T-helper 17 cell (primary cell): ENCODE measurements around the gene CPNE9. TPM values are rescaled to one million over a fixed set of nuclear protein-coding genes. Genes with fewer than 3 reads are reported as not detected.

ENCODE experiments used
- ATAC-seq: fragments of 150-1000 bp; cut with Tn5 transposase; 2 replicates; pipeline ENCODE4 v1.10.0; 2021; ENCODE audit warnings: mild to moderate bottlenecking, moderate library complexity
- DNase-seq, 3 donors: peaks; one replicate each; pipeline versions ENCODE4 v3.0.0 to v3.0.0-alpha.2; 2020 to 2021
- H3K9me3 ChIP-seq: one replicate; pipeline ENCODE4 v1.7.0; 2013; ENCODE audit warnings: low read length, mild to moderate bottlenecking; ENCODE audit not compliant: control insufficient read depth, poor library complexity, severe bottlenecking
- H3K27ac Mint-ChIP-seq: one replicate; pipeline ENCODE4 v1.8.0; 2022; ENCODE audit warnings: mild to moderate bottlenecking, moderate library complexity, mixed read lengths
- H3K27me3 Mint-ChIP-seq: one replicate; pipeline ENCODE4 v1.8.0; 2022; ENCODE audit warnings: mixed read lengths
- H3K36me3 Mint-ChIP-seq: one replicate; pipeline ENCODE4 v1.8.0; 2022; ENCODE audit warnings: low read depth, mixed read lengths
- H3K4me1 Mint-ChIP-seq: one replicate; pipeline ENCODE4 v1.8.0; 2022; ENCODE audit warnings: mild to moderate bottlenecking, mixed read lengths
- H3K4me3 Mint-ChIP-seq: one replicate; pipeline ENCODE4 v1.8.0; 2022; ENCODE audit warnings: mild to moderate bottlenecking, moderate library complexity, mixed read lengths
- total RNA-seq, 4 donors: library from RNA in 2 of 4; stranded (reverse) in 2 of 4; gene quantifications; one replicate each; pipeline ENCODE4 v1.2.3 and lab custom pipeline; 2022 to 2026

The CPNE9 gene
- total RNA-seq, 2 donors from 2014 or later = not detected

DNA sequence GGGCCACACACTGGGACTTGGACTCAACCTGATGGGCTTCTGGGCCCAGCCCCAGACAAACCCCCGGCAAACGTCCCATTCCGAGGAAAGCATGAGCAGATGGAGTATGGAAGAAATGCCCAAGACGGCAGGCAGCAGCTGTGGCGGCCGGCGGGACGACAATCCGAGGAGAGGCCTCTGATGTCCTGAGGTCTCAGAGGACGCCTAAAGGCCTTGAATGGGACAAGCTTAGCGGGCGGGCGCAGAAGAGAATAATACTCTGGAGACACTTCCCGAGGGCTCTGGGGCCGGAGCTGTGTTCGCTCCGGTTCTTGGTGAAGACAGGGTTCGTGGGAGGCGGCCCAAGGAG is 45.6 kb downstream of the CPNE9 start:
- ATAC-seq = no peak
- H3K4me1 Mint-ChIP-seq = peaks cover 29% of the 10 kb centered on the region
- H3K36me3 Mint-ChIP-seq = peaks cover 10% of the 10 kb centered on the region

DNA sequence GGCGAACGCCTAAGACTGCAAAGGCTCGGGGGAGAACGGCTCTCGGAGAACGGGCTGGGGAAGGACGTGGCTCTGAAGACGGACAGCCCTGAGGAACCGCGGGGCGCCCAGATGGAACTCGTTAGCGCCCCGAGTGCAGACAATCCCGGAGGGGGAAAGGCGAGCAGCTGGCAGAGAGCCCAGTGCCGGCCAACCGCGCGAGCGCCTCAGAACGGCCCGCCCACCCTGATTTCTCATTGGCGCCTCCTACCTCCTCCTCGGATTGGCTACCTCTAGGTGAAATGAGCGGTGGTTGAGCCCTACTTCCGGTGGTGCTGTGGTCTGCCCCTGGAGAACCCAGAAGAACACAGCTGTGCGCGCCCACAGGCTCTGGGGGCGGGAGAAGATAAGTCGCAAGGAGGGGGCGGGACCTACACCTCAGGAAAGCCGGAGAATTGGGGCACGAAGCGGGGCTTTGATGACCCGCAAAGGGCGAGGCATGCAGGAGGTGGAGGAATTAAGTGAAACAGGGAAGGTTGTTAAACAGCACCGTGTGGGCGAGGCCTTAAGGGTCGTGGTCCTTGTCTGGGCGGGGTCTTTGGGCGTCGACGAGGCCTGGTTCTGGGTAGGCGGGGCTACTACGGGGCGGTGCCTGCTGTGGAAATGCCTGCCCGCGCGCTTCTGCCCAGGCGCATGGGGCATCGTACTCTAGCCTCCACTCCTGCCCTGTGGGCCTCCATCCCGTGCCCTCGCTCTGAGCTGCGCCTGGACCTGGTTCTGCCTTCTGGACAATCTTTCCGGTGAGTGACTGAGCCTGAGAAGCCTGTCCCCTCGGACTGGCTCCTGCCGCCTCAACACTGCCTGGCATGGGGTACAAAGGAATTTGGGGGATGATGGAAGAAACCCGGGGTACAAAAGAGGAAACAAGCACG is 46.3 kb downstream of the CPNE9 start, which contains the start of gene OGG1:
OGG1 (plus strand) TSS at position 308 of the 911 bp plus-strand sequence; CDS start at position 643, 335 bp downstream.
- peaks cover 34% of the 10 kb centered on the region for H3K4me1 Mint-ChIP-seq
- no peaks in the 10 kb centered on the region for H3K27me3 Mint-ChIP-seq
- peak within 1 kb of the TSS; percentile 94 for H3K27ac Mint-ChIP-seq
- peak within 1 kb of the TSS; percentile 98 for H3K4me3 Mint-ChIP-seq
- DNase-seq (peak; percentile 85 to 93 (median 85)), ATAC-seq (peak; percentile 96)
- peaks cover 11% of the 10 kb centered on the region for H3K36me3 Mint-ChIP-seq
- H3K9me3 ChIP-seq = no peaks in the 10 kb centered on the region

More for the DNA sequence above, 45.6 kb downstream of the CPNE9 start:
- no peaks in the 10 kb centered on the region for H3K27me3 Mint-ChIP-seq
- peak overlapping the region; percentile 98 for H3K4me3 Mint-ChIP-seq
- no peak for DNase-seq
- no peaks in the 10 kb centered on the region for H3K9me3 ChIP-seq
- peak overlapping the region; percentile 94 for H3K27ac Mint-ChIP-seq

DNA sequence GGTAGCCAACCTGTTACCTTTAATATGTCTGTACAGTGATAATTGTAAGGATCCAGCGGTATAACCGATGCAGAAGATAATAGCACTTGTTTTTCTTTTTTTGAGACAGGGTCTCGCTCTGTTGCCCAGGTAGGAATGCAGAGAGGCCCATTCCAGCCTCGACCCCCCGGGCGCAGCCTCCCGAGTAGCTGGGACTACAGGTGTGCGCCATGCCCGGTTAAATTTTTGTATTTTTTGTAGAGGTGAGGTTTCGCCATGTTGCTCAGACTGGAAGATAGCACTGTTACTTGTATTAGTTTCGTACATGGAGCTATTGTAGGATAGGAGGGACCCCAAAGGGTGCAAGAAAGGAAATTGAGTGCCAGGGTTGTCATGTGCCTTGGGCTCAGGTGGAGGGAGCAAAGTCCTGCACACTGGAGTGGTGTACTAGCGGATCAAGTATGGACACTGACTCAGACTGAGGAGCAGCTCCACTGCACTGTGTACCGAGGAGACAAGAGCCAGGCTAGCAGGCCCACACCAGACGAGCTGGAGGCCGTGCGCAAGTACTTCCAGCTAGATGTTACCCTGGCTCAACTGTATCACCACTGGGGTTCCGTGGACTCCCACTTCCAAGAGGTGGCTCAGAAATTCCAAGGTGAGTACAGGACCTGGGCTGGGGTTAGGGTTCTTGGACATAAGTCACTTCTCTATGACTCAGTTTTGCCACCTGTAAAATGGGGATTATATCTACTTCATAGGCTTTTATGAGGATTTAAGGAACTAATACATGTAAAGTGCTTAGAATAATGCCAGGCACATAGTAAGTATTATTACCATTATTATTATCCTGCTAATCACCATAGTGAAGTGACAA is 47.2 kb downstream of the CPNE9 start:
- no peak for ATAC-seq
- Mint-ChIP-seq H3K4me3 (peak overlapping the region; percentile 98), H3K4me1 (peaks cover 35% of the 10 kb centered on the region), H3K27me3 (no peaks in the 10 kb centered on the region), H3K36me3 (peaks cover 11% of the 10 kb centered on the region), H3K27ac (peak overlapping the region; percentile 94)
- no peaks in the 10 kb centered on the region for H3K9me3 ChIP-seq
- no peak for DNase-seq

DNA sequence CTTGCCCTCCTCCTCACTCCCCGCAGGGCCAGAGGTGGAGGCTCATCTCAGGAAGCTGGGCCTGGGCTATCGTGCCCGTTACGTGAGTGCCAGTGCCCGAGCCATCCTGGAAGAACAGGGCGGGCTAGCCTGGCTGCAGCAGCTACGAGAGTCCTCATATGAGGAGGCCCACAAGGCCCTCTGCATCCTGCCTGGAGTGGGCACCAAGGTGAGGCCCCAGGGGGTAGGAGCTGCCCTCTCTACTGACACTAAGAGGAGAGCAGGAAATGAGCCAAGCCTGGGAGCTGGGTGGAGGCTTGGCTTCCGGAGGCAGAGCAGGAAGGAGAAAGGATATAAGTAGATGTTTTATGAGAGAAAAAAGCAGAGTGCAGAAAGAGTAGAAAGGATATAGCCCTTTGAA is 51.0 kb downstream of the CPNE9 start:
- Mint-ChIP-seq H3K36me3 (peaks cover 13% of the 10 kb centered on the region), H3K4me3 (peak overlapping the region; percentile 87), H3K27ac (peak overlapping the region; percentile 83), H3K27me3 (no peaks in the 10 kb centered on the region), H3K4me1 (peaks cover 35% of the 10 kb centered on the region)
- H3K9me3 ChIP-seq = no peaks in the 10 kb centered on the region
- DNase-seq = no peak
- no peak for ATAC-seq

DNA sequence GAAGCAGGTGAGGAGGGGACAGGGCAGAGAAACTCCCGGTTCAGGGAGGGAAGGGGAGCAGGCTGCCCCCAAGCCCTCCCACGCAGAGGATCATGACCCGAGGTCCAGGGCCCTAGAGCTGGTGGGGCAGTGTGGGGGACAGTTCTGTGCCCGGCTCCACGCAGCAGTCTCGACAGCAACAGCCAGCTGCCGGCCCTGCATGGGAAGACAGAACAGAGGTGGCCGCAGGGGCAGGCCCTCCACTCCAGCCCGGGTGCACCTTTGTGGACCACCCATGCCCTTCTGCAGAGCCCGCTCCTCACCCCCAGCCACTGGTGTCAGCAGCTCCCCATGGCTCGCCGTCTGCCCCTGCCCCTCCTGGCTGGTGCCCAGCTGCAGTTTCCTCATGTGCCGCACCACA is 53.8 kb downstream of the CPNE9 start:
- no peak for DNase-seq
- H3K27me3 Mint-ChIP-seq = no peaks in the 10 kb centered on the region
- H3K36me3 Mint-ChIP-seq = peaks cover 10% of the 10 kb centered on the region
- H3K9me3 ChIP-seq = no peaks in the 10 kb centered on the region
- ATAC-seq = no peak
- no peak overlapping the region for H3K27ac Mint-ChIP-seq
- peaks cover 23% of the 10 kb centered on the region for H3K4me1 Mint-ChIP-seq
- H3K4me3 Mint-ChIP-seq = no peak overlapping the region

DNA sequence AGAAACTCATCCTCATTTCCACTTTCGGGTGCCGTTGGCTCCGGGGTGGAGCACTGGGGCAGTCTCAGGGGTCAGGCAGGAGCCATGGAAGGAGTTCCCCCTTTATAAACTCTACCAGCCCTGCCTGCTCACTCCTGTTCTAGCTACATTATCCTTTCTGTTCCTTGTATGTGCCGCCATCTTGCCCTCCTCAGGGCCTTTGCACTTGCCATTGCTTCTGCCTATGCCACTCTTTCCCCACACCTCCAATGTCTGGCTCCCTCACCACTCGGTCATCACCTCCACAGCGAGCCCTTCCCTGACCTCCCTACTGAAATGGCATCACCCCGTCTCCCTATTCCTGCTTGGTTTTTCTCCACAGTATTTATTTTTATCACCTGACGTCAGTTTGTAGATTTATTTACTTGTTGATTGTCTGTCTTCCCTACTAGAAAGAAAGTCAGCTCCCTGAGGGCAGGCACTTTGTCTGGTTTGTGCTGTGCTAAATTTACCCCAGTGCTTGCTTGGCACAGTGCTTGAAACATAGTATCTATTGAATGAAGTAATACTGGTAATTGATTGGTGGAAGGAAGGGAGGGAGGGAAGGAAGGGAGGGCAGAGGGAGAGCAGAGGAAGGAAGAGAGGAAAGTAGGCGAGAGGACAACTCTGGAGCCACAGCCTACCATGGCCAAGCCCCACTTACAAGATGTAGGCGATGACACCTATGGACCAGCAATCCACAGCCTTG is 57.3 kb downstream of the CPNE9 start:
- H3K4me3 Mint-ChIP-seq = no peak overlapping the region
- H3K36me3 Mint-ChIP-seq = peaks cover 8% of the 10 kb centered on the region
- H3K4me1 Mint-ChIP-seq = peaks cover 13% of the 10 kb centered on the region
- H3K27me3 Mint-ChIP-seq = no peaks in the 10 kb centered on the region
- peak overlapping the region; percentile 9 for H3K27ac Mint-ChIP-seq
- ATAC-seq (no peak), DNase-seq (no peak)
- H3K9me3 ChIP-seq = no peaks in the 10 kb centered on the region

DNA sequence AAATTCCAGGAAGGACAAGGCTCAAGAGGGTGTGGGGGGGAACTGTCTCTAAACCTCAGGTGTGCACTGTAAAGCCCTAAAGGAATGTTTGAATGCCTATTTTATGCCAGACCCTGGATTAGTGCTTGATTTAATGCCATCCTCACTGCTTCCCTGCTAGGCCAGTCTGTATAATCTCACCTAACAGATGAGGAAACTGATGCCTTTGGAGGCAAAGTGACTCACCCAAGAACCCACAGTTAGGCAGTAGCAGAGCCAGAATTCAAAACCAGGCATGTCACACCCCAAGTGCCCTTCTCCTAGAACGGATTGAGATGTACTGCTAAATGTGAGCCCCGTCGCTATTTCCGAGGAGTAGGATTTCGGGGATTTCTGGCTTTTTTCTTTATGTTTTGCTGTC is 58.3 kb downstream of the CPNE9 start:
- no peak for ATAC-seq
- peaks cover 8% of the 10 kb centered on the region for H3K36me3 Mint-ChIP-seq

DNA sequence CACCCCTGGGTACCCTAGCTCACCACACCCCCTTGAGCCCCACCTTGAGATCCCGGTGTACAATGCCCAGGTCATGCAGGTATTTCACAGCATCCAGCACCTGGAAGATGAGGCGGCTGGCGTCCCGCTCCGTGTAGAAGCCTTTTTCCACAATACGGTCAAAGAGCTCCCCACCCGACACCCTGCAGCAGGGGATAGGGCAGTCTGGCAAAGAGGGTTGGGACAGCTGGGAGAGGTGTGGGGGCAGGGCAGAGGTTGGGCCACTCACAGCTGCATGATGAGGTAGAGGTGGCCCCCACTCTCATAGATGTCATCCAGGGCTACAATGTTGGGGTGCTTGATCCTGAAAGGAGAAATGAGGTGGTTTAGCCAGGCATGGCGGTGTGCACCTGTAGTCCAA is 59.2 kb downstream of the CPNE9 start:
- no peak for DNase-seq
- Mint-ChIP-seq H3K4me3 (no peak overlapping the region), H3K27me3 (no peaks in the 10 kb centered on the region), H3K4me1 (peaks cover 17% of the 10 kb centered on the region), H3K27ac (no peak overlapping the region), H3K36me3 (peaks cover 8% of the 10 kb centered on the region)
- H3K9me3 ChIP-seq = no peaks in the 10 kb centered on the region
- no peak for ATAC-seq

More for the DNA sequence above, 58.3 kb downstream of the CPNE9 start:
- Mint-ChIP-seq H3K4me1 (peaks cover 12% of the 10 kb centered on the region), H3K27ac (no peak overlapping the region), H3K4me3 (no peak overlapping the region), H3K27me3 (no peaks in the 10 kb centered on the region)
- DNase-seq = no peak
- H3K9me3 ChIP-seq = no peaks in the 10 kb centered on the region

DNA sequence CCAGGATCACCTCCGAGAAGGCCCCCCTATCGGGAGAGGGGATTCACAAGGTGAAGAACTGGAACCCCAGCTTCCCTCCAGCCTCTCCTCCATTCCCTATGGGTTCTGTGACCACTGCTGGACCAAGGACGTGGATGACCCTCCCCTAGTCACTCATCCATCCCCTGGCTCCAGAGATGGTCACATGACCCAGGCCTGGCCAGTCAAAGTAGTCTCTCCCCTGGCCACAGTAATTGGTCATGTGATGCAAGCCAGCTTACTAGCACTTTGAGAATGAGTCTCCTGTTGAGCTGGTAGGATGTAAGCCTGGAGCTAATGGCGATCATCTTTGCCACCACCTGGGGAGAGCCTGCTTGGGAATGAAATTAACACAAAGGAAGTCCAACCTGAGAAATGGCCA is 62.2 kb downstream of the CPNE9 start:
- Mint-ChIP-seq H3K4me1 (peaks cover 37% of the 10 kb centered on the region), H3K36me3 (peaks cover 3% of the 10 kb centered on the region), H3K27me3 (no peaks in the 10 kb centered on the region), H3K4me3 (no peak overlapping the region), H3K27ac (no peak overlapping the region)
- H3K9me3 ChIP-seq = no peaks in the 10 kb centered on the region
- no peak for ATAC-seq
- no peak for DNase-seq

DNA sequence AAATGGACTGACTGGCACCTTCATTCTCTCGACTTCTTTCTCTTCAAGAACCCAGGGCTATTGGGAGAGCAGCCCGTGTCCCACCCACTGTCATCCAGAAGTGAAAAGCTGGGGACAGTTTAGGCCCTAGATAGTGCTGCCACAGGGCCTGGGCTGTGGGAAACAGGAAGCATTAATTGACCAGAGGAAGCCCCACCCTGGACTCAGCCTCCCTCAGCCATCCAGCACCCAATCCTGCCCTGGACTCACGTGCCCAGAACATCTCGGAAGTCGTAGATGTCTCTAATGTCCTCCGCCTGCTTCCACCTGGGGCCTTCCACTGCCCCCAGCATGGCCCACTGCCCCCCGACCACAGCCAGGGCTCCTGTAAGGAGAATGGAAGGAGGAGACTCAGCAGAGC is 63.8 kb downstream of the CPNE9 start:
- no peaks in the 10 kb centered on the region for H3K36me3 Mint-ChIP-seq
- peaks cover 34% of the 10 kb centered on the region for H3K4me1 Mint-ChIP-seq
- DNase-seq (no peak), ATAC-seq (no peak)
- no peak overlapping the region for H3K4me3 Mint-ChIP-seq
- H3K9me3 ChIP-seq = no peaks in the 10 kb centered on the region
- no peaks in the 10 kb centered on the region for H3K27me3 Mint-ChIP-seq
- H3K27ac Mint-ChIP-seq = peak overlapping the region; percentile 86

DNA sequence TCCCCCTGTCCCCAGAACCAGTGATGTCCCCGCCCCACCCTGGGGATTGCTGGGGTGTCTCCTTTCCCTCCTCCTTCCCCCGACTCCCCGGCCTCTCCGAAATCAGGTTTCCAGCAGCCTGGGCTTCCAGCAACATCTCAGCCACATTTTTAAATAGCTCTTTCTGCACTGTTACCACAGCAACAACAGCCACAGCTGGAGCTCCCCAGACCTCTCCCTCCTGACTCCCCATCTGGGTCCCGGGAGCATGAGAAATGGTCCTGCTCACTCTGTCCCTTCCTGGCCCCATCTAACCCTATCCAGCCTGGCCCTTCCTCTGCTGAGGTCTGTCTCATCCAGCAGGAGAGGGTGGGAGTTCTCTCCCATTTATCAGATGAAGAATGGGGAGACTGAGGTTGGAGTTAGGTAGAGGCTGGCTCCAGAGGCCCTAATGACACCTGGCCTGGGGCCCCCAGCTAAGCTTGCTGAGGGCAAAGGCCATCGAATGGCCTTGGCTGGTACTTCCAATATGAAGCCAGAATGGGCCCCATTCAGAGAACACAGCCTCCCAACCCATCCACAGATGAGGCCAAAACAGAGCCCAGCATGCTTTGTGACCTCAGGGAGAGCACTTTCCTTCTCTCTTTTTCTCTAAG is 64.6 kb downstream of the CPNE9 start:
- DNase-seq = no peak
- H3K4me1 Mint-ChIP-seq = peaks cover 34% of the 10 kb centered on the region
- no peaks in the 10 kb centered on the region for H3K9me3 ChIP-seq
- no peak overlapping the region for H3K4me3 Mint-ChIP-seq
- ATAC-seq = no peak
- peak overlapping the region; percentile 79 for H3K27ac Mint-ChIP-seq
- no peaks in the 10 kb centered on the region for H3K27me3 Mint-ChIP-seq
- no peaks in the 10 kb centered on the region for H3K36me3 Mint-ChIP-seq

DNA sequence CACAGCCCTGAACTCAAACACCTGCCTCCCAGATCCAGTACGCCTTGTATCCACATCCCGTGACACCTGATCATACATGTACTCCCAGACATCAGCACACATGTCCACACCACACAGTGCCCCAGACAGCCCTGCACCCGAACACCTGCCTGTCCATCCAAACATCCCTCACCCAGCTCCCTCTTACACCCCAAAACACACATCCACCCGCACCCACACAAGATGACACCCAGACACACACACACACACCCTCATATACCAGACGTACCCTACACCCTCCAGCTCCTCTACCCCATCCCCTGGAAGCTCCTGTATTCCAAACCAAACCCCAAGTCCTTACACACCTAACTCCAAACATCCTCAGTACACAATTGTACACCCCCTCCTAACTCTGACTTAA is 65.4 kb downstream of the CPNE9 start:
- DNase-seq = no peak
- no peaks in the 10 kb centered on the region for H3K27me3 Mint-ChIP-seq
- peak overlapping the region; percentile 79 for H3K27ac Mint-ChIP-seq
- peak overlapping the region; percentile 86 for H3K4me3 Mint-ChIP-seq
- H3K4me1 Mint-ChIP-seq = peaks cover 34% of the 10 kb centered on the region
- ATAC-seq = no peak
- H3K36me3 Mint-ChIP-seq = no peaks in the 10 kb centered on the region
- H3K9me3 ChIP-seq = no peaks in the 10 kb centered on the region
